CD4-positive, alpha-beta T cell treated with Interferon gamma for 1 hour (primary cell): ENCODE results near the gene CIDEB.

Source experiments
- DNase-seq: peaks from one replicate; pipeline ENCODE4 v3.0.0-alpha.2; 2020

CIDEB gene

DNA sequence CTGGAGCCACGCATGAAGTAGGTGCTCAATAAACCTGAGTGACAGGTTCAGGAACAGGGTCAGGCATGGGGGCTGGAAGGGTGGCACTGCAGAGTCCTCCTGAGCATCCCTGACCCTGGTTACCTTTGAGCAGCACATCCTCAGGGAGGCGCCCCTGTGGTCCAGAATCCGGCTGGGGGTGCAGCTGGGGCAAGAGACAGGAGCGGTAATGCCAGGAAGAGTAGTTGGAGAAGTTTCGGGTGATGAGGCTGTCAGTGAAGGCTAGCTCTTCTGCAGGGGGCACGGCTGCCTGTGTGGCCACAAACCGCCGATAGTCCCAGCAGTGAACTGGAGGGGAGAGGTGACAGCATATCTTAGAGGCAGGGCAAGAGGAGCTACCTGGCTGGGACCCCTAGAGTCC is 38.4 kb downstream of the CIDEB start:
- no peak for DNase-seq

DNA sequence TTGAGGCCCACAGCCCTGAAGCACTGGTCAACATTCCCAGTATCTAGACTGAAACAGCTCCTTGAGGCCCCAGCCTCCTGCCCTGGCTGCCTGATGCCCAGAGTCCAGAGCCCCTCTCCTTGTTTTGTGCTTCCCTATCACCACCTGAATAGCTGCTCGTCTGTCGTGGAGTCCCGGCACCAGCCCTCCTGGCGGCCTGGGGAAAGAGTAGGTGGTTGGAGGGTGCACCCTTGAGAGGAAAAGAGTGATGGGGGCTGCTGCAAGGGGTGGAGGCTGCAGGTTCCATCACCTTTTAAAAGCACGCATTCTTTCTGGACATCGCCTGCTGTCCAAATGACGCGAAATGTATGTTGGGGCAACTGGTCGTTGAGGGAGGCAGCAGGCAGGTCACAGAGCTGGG is 39.6 kb downstream of the CIDEB start:
- DNase-seq: no peak

DNA sequence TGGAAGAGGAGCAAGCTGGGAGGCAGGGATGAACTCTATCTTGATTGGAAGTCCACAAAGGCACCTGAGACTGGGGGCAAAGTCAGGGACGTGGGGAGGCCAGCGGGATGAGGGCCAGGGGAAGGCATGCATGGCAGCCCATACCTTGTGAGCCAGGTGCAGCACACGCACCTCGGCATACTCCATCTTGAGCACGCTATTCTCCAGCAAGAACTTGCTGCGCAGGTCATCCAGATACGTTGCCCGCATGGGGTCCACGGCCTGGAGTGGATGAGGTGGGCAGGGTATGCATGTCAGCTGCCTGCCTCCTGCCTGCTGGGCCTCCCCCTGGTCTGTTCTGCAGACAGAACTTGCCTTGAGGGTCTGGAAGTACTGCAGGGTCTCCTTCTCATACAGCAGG is 40.3 kb downstream of the CIDEB start:
- DNase-seq: no peak

DNA sequence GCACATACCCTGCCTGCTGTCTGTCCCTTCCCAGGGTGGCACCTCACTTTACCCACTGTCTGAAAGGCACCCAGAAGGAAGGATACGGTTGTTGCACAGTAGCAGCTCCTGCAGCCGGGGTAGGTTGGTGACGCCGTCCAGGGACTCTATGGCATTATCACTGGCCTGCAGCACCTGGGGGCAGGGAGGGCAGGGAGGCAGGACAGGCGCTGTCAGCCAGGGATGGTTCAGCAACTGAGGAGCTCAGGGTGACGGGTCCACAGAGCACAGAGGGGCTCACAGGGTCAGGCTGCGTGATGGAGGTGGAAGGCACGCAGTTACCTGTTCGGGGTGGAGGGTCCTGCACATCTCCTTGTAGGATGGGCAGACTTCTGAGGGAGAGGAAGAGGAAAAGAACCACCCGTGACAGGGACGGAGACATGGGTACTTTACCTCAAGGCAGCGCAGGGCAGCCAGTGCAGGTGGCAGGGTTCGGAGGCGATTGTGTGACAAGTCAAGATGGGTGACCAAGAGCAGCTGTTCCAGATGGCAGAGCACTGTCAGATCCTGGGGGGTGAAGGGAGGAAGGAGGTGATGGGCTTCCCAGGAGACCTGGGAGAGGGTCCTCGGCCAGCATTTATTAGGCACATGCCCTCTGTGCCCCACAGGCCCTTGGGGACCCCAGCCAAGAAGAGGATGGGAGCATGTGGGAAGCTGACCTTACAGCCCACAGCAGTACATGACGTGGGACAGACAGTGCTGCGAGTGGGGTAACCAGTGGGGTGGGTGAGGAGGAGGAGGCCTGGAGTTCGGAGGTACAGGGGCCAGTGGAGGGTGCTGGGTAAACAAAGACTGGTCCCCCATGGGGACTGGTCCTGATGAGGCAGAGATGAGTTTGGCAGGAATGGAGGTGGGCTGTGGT is 41.2 kb downstream of the CIDEB start:
- DNase-seq: no peak

DNA sequence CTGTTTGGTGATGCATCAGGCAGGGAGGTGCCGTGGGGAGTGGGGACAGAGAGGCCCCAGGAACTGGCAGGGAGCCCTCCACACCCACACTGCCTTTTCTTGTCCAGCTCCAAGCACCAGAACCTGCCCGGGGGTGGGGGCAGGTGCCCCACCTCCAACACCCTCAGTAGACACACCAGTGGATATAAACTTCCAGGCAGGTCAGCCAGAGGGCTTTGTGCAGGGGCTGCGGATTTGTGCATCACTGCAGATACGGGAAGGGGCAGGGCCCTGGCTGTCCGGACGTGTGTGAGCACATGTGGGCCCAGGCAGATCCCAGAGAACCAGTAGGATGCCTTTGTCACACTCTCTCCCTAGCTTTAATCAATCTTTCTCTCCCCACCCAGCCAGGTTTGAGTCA is 43.5 kb downstream of the CIDEB start:
- DNase-seq: no peak

DNA sequence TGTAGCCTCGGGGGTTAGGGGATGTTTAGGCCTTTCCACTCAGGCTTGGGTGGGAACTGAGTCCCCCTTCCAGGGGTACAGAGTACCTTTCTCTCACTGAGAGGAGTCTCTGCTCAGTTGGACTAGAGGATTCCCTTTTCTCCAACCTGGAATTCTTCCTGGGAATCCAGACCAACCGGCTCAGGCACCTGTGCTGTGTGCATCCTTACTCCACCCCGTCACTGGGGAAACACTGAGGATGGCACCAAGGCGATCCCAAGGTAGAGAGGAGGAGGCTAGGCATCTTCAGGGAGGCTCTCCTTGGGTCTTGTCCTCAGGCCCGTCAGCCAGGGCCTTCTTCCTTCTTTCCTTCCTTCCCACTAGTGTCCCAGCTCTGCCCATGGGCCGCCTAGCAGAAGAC is 43.9 kb downstream of the CIDEB start:
- DNase-seq: no peak

DNA sequence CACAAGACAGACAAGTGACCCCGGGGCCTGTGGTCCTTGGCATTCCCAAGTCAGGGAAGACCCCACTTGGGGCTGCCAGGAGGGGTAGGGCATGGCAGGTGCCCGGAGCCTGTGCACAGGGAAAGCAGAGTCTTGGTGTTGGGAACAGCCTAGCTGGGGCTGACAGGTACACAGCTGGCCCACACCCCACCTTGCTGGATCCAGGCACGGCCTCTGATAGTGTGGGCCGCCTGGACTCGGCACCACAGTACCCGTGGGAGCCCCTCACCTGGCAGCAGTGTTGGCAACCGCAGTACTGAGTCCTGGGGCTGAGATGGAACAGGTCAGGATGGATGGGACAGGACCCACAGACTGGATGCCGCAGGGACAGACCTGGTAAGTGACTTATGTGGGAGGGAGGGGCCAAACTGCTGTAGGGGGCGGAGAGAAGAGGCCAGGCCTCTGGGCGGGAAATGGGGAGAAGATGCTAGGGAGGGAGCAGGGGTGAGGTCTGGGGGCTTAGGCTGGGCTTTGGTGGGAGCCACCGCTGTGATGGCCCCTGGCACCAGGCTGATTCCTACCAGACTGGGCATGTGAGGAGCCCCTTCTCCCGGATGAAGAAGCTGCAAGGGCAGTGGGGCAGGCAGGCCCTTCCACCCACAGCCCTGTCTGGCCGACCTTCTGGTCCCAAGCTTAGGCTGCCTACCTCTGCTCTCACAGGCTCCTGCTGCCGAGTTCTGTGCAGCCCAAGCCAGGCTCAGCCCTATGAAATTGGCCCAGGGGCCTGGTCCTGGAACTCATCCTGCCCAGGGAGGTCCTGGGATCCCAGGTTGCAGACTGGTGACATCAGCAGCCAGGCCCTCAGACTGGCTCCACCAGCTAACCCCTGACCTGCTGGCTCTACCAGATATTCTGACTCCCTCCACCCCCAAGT is 44.7 kb downstream of the CIDEB start, which contains the start of gene TGM1:
TGM1 (minus strand) TSS at position 357 of the 913 bp plus-strand sequence. CDS start 825 bp downstream, outside the sequence.
- no peak for DNase-seq

DNA sequence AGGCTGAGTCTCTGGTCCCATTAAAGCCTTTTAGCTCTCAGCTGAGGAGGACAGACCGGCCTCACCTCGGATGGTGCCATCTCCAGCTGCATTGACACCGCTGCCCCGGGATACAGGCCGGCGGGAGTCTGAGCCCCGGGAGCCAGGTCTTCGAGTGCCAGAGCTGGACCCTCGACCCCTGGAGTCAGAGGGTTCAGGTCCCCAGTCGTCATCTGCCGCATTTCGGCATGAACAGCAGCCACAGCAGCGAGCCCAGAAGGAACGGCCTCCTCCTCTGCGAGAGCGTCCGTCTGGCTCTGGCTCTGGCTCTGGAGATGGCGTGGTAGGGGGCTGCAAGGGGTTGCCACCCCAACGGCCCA is 45.8 kb downstream of the CIDEB start:
- no peak for DNase-seq

DNA sequence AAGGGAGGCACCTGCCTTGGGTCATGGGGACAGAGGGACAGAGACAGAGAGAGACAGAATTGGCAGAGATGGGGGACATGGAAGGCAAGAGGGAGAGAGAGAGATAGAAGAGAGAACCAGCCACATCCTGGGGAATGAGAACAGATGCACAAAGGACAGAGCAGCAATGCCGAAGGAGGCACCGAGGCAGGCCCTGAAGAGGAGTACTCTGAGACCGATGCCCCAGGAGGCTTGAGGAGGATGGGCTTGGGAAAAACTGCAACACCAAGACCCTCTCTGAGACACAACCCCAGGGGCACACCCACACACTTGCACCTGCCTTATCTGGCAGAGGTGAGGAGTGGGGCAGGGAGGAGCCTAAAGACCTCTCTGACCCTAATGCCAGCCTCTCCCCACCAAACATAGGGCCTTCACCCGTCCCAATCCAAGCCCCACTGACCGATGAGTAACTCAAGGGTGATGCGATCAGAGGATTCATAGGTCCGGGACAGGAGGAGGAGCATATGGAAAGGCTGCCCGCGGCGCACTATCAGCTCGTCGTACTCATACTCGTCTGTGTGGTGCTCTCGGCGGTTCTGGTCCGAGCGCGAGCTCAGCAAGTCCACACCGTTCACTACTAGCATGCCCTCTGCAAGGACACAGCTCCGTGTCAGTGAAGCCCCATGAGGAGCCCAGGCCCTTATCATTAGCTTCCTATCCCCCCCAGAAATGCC is 46.4 kb downstream of the CIDEB start:
- no peak for DNase-seq

DNA sequence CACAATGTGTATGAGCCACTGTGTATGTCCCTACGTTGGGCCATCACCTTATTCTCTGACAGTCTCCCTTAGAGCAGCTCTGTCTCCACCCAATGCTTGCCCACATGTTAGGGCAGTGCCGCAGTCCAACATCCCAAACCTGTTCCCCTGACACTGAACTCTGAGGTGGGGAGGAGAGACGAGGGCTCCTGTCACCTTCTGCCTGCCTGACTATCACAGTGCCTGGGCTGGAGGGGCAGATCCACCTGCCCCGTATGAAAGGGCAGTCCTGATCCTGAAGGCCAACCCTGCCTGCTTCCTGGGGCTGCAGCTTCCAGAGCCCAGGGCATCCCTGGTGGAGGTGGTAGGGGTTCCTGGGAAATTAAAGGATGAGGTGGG is 47.0 kb downstream of the CIDEB start:
- DNase-seq: no peak

DNA sequence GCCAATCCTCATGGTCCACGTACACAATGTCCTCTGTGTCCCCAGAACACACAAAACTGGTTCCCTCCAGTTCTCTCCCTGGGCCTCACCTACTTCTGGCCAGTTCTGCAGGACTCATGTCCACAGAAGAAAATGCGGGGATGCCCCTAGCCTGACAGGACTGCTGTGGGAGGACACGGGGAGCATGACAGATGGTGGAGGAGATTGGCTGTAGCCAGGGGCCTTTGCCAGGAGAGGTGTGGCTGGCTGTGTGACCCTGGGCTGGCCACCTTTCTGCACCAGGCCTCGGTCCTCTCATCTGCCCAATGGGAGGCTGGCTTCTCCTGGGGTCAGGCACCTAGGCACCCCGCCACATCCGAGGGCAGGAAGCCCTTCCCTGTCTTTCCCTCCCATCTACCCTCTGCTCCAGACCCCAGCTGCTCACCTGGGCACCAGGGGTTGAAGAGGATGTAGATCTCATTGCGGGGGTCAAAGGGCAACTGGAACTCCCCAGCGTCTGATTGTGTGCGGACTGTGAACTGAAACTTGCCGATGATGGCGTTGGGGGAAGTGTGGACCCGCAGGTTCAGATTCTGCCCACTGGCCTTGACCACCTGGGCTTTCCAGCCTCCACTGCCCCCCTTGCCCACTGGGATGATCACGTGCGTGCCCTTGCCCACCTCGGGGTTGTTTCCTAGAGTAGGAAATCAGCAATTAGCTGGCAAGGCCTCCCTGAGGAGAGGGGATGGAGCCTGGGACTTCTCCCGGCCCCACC is 47.6 kb downstream of the CIDEB start:
- no peak for DNase-seq

DNA sequence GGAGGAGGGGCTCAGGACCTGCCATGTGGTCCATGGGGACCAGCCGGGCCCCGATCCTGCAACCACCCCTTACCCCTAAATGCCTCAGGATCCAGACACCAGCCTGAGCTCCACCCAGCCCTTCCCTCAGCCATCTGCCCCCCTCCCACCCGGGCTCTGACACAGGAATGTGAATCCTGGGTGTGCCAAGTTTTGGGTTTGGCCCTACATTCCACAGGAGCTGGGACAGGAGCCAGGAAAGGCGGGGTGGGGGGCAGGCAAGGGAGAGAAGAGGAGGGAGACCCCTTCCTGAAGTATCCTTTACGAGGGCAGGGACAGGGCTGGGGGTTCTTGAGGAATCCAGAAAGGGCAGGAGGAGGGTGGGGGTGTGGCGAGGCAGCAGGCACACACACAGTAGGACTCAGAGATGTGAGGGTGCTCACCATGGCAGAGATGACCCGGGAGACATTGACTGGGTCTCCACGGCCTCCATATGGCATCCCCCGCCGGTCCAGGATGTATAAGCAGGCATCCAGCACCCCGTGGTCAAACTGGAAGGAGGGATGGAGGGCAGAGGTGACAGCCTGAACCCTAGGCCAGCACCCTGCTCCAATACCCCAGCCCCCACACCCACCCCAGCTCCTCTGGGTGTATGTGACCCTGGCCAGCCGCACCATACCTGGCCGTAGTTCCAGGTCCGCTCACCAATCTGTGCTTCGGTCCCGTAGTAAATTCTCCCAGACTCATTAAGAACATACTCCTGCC is 48.3 kb downstream of the CIDEB start:
- no peak for DNase-seq

DNA sequence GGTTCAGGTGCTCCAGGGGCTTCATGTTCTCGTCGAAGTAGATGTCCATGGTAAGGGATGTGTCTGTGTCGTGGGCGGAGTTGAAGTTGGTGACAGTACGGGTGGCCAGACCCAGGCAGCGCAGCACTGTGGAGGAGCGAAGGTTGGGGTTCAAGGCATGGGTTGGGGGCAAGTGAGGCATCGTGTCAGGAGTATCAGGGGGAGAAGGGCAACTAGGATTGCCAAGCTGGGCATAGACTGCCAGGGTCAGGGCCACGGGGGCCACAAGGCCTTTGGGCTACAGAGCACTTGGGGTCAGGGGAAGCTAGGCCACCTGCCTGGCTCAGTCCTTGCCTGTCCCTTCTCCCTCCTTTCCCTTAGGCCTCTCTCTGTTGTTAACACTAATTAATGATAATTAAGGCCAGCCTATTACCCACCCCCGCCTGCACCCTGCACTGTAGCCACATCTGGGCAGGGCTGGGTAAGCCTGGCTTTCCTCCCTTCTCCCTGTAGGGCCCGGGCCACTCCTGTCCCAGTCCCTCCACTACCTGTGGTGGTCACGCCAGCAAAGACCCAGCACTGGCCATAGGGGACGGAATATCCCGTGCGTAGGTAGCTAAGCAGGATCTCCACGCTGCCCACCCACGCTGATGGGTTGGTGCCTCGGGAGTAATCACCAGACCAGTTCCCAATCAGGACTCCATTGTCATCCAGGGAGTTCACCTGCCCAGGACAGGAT is 49.1 kb downstream of the CIDEB start:
- DNase-seq: no peak

DNA sequence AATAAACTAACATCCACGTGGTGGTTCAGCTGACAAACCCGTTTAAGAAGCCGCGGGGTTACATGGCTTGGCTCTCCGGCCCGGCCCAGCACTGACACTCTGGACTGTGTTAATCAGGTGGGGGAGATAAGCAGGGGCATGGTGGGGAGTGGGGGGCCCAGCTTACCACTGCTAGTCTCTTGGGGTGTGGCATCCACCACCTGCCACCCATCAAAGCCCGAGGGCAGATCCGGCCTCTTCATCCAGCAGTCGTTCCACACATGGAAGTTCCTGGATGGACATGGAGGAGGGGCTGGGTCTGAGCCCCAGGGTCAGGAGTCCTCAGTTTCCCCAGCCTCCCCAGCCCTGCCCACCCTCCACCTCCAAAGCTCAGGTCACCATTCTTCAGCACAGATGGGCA is 49.7 kb downstream of the CIDEB start:
- no peak for DNase-seq

DNA sequence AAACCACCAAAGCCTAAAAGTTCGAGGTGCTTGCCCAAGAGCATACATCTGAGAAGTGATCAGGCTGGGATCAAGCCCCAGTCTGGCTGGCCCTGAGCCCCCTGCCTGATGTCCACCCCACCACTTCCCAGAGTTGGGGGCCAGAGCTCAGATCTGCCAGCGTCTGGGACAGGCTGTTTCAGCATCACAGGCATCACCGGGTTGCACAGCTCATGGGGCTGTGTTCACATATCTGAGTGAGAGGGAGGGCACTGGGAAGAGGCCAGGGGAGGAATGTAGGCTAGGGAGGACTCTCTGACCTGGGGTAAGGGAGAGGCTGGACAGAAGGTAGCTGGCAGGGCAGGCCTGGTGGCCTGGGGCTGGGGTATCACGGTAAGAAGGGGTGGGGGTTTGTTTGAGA is 50.8 kb downstream of the CIDEB start:
- DNase-seq: no peak

DNA sequence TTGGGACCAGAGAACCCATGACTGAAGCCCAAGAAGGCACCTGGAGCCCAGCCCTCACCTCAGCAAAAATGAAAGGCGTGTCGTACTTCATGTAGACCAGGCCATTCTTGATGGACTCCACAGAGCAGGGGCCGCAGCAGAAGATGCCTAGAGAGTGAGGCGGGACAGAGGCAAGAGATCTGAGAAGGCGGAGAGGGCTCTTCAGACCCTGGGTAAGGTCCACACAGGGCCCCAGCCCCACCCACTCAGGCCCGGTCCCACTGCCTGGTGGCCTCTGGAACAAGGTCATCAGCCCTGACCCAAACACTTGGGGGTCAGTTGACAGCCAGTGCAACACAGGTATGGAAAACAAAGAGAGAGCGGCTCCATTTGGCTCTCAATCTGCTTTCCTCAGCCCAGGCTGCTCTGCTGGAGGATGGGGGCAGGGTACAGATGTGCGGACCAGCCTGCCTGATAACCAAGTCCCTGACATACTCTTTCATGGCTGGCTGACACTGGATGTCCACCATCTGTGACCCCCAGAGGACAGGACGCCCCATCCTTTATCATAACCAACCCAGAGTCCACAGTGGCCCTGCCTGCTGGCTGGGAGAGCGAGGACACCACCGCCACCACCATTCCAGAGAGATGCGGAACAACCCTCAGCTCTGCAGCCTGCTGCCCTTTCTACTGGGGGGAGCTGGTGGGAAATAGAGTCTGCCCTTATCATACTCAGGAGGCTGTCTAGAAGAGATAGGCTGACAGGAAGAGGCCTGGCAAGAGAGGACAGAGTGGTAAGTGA is 51.7 kb downstream of the CIDEB start:
- no peak for DNase-seq

DNA sequence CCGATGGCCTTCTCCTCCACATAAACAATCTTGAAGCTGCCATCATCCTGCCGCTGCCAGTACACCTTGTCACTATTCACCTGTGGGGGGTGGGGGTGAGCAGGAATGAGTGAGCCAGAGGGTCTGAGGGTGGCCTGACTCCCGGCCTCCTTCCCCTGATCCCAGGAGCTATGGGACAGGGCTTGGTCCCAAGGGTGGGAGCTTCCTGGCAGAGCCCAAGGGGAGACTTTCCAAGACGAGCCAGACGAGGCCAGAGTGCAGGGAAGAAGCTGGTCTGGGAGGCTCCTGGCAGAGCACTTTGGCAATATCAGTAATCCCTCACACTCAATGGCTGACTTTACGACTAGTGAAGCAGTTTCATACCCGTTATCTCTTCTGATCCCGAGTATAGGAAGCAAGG is 52.3 kb downstream of the CIDEB start:
- no peak for DNase-seq
